Stimulated activated CD4-positive, alpha-beta T cell treated with anti-CD3 and anti-CD28 coated beads, Interleukin-1b, Interleukin-23, amount 100 ng/mL, for 24 hours (primary cell): ENCODE results near the gene SLC5A2.
"Not testable (repeated sequence)": the region's sequence is repeated elsewhere in the genome, so short reads cannot be mapped to it uniquely, and the experiment has no call there.

Experiments
- DNase-seq, 4 experiments: peaks; one replicate each; pipeline ENCODE4 v3.0.0-alpha.2; 2020; ENCODE audit warnings: low read depth in 4 of 4, low spot score in 1 of 4

SLC5A2 gene

DNA sequence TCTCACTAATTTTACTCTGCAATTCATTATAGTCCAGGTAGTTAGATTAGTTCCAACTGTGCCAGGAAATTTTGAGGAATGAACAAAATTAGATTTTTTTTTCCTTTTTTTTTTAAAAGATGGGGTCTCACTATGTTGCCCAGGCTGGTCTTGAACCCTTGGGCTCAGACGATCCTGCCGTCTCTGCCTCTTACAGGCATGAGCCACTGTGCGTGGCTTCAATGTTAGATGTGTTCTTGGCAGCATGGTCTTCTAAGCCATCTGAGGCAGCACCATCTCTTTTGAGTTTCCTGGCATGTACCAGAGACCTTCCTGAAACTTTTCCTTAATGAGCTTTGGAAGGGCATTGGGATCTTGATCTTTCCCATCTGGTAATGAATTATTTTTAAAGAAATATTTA lies 42.2 kb downstream of the SLC5A2 start:
- DNase-seq = no peak

DNA sequence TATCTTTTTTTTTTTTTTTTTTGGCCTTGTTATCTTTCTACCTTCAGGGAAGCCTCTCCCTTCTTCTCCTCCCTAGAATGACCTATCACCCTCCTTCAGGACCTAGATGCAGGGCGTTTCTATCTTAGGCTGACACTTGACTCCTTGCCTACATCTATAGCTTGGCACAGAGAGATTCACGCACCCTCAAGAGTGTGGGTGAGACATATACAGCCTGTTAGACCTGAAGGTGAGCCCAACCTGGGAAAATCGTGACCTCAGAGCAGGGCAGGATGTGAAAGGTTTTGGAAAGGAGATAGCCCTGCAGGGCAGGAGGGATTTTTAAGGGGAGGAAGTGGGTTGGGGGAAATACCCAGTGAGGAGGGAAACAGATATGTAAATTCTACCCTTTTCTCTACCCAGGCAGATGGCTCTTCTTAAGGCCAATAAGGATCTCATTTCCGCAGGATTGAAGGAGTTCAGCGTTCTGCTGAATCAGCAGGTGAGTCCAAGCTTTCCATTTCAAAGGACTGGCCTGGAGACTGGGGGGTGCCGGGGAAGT lies 44.9 kb downstream of the SLC5A2 start, which contains the start of gene AHSP:
Gene AHSP, plus strand, starts transcription at position 167 of the 541 bp plus-strand sequence. Its CDS starts 240 bp downstream, at position 407.
- DNase-seq = no peak

DNA sequence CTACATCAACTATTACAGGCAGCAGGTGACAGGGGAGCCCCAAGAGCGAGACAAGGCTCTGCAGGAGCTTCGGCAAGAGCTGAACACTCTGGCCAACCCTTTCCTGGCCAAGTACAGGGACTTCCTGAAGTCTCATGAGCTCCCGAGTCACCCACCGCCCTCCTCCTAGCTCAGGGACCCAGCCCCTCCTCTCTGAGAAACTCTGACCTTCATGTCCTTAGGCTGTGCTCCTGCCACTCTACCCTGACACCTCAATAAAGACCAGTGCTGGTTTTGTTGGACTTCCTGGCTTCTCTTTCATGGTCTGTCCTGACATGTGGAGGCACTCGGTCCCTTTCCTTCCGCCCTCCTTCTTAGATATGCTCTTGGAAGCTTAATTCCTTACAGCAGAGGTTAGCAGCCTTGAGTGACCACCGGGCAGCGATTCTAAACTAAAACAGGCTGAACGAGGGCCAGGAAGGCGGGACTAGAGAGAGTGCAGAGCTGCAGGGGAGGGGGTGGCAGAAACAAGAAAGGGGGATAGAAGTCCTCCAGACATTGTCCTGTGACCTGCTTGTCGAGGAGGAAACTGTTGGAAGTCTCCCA lies 45.7 kb downstream of the SLC5A2 start:
- DNase-seq = no peak

DNA sequence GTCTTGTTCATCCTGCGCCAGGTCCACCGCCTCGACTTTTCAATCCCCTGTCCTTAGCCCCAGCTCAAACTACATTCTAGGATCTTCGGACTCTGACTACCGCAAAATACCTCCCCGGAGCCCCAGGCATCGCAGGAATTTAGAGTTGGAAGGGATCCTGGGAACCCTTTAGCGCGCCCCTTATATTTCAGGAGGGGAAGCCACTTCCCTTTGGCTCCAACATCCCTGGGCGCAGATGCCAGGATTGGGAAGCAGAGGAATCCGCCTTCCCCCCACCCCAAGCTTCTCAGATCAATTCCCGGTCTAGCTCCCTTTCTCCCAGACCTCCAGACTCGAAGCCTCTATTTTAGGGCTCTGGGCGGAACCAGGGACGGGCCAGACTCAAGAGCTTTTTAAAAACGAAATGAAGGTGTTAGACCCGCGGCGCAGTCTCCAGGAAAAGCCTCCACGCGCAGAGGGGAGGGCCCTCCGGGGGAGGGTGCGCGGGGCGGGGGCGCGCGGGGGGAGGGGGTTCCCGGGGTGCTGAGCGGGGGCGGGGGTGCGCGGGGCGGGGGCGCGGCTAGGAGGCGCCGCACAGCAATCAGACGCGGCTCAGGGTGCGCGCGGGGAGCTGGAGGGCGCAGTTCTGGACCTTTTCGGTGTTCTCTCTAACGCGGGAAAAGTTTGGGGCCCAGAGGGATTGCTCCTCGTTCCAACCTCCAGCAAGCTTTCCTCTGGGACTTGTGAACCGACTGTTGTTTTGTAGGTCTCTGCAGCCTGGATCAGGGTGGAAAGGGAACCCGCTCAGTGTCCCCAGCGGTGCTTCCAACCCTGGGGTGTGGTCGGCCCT lies 46.4 kb downstream of the SLC5A2 start:
- no peak for DNase-seq

DNA sequence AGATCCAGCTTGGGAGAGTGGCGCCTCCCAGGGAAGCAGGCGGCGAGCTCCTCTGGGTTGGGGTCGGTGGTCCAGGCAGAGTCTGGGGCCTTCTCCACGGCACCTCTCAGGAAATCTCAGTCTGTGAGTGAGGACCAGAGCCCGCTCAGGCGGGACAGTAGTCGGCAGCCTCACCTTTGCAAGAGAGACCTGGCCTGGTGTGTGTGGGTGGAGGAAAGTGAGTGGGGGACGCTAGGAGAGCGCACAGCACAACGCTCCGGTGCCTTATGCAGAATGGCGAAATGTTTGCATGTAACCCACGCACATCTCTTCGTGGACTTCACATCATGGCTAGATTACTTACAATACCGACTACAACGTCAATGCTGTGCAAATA lies 47.0 kb downstream of the SLC5A2 start:
- no peak for DNase-seq

DNA sequence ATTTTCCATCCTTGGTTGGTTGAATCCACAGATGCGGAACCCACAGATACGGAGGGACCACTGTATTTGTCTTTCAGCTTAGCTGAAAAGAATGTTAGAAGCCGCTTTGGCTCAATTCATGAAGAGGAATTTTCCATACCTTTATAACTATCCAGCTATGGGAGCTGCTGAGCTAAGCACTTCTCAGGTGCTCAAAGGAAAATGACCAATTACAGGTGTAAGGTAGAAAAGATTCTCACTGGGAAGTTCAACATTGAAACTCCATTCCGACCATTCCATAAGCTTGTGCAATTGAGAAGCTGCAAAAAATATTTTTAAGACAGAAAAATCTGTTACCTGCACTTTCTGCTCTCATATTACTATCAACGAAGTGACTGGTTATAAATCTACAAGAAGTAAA lies 47.5 kb downstream of the SLC5A2 start:
- no peak for DNase-seq

DNA sequence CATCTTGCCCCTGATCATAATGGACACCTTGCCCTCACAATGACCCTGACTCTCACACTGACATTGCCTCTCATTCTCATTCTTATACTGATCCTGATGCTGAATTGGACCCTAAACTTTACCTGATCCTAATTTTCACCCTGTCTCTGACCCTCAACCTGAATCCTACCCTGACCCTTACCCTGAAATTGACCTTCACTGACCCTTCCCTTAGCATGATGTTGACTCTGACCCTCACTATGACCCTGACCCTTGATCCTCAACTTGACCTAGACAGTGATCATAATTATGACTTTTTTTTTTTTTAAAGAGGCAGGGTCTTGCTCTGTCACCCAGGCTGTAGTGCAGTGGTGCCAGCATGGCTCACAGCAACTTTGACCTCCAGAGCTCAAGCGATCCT lies 48.2 kb downstream of the SLC5A2 start:
- no peak for DNase-seq

DNA sequence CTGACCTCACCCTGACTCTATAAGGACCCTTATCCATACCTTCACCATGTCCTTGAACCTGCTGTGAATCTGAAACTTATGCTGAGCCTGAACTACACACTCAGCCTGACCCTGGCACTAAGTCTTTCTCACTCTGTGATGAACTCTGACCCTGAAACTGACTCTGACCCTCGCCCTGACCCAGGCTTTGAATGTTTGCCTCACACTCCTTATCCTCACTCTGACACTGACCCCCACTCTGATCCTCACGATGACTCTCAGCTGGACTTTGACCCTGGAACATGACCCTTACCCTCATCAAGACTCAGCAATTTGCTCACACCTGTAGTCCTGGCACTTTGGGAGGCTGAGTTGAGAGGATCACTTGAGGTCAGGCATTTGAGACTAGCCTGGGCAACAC lies 49.2 kb downstream of the SLC5A2 start:
- DNase-seq = no peak

DNA sequence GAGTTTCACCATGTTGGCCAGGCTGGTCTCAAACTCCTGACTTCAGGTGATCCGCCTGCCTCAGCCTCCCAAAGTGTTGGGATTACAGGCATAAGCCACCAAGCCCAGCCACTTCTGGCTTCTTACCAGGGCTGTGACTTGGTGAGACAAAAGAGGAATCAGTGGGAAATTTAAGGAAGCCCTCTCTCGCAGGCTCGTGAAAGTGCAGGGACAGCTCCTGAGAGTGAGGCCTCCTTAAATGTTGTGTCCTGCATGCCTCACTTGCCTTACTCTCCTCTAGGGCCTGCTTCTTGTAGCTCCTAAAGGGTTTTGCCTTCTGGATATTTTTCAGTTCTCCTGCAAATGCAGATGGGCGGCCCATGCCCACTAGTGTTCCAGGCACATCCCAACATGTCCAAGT lies 50.0 kb downstream of the SLC5A2 start:
- no peak for DNase-seq

DNA sequence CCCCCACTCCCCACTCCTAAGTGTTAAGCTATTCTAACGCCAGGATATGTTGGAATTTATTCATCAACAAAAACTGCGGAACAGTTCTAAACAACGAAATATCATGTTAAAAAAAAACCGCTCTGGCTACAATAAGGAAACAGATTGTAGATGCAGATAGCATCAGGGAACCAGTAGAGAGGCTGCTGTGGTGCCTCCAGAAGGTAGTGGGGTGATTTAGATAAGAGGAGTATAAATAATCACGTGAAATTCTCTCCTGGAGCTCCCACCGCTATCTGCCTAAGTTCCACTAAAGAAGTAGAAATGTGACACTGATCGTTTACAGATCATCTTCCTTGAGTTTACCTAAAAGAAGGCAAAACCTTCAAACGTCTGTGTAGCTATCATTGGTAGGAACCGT lies 52.8 kb downstream of the SLC5A2 start:
- no peak for DNase-seq

DNA sequence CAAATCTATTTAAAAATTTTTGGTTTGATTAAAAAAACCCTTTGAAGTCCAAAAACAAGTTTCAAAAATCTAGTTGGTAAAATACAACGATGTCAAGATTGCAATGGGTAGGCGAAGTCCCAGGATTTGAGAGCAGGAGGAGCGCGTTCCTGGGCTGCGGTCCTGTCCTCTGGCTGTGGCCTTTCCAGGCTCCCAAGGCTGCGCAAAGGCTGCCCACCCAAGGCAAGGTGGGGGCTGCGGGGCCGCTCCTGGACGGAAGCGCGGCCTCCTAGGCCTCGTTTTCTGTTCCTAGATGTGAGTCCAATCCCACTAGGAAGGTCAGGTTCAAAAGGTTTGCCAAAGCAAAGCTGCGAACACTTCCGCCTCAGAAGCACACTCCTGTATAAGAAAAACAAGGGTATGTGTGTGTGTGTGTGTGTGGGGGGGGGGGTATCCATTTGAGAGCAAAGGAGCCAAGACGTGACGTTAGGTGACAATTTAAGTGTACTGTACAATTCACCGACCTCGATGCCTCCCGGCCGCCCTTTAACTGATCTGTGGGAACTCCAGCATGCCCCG lies 54.0 kb downstream of the SLC5A2 start:
- no peak for DNase-seq

DNA sequence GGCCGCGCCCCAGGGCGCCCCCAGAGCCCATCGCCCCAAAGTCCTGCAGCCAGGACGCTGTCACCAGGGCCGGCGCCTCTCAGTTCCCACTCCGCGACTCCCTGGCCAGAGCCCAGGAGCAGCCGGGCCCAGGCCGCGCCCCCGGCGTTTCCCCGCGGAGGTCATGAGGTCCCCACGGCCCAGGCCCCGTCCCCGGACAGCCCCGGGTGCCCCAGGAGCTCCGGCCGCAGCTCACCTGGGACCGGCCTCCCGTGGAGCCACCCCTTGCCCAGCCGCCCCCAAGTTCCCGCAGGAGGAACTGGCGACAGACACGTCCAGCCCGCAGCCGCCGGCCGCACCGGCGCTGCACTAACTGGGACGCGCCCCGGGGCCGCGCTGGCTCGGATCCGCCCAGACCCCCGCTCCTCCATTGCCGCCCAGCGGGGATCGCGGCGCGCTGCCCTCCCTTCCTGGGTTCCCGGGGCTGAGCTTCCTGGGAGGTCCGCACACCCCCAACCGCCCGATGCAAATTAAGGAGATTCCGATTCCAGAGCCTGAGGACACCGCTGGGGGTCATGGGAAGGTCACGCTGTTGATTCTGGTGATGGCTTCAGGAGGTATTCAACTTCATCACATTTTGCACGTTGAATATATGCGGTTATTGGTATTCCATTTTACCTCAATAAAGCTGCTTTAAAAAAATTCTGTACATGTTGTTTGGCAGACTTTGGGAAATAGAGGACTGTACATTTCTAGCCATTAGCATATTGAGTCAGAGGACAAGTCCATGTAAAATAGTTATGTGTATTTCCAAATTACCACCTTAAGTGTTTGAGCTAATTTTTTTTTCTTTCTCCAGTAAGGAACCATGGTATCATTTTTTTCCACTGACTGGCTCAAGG lies 54.7 kb downstream of the SLC5A2 start:
- DNase-seq = no peak

DNA sequence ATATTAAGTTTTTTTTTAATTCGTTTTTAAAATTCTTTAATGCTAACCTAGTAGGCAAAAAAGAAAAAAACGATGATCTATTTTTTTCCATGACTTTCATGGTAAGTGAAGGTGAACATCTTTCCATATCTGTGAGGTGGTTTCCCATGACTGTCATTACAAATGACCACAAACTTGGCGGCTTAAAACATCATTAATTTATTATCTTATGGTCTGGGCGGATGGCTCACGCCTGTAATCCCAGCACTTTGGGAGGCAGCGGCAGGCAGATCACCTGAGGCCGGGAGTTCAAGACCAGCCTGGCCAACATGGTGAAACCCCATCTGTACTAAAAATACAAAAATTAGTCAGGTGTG lies 55.3 kb downstream of the SLC5A2 start:
- not testable (repeated sequence) for DNase-seq

DNA sequence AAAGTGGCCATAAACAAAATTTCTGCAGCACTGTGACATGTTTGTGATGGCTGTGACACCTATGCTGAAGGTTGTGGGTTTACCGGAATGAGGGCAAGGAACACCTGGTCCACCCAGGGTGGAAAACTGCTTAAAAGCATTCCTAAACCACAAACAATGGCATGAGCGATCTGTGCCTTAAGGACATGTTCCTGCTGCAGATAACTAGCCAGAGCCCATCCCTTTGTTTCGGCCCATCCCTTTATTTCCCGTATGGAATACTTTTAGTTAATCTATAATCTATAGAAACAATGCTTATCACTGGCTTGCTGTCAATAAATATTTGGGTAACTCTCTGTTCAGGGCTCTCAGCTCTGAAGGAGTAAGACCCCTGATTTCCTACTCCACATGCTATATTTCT lies 56.8 kb downstream of the SLC5A2 start:
- not testable (repeated sequence) for DNase-seq
